NCI-H1105 treated with DMSO at 0.1 percent for 48 hours (cell line): ENCODE data around the gene CD48.
"Not testable (repeated sequence)": the region's sequence is repeated elsewhere in the genome, so short reads cannot be mapped to it uniquely, and the experiment has no call there.

Source experiments
- DNase-seq: peaks from one replicate; lab custom pipeline; 2025; lab: John Stamatoyannopoulos, UW

The CD48 gene

DNA sequence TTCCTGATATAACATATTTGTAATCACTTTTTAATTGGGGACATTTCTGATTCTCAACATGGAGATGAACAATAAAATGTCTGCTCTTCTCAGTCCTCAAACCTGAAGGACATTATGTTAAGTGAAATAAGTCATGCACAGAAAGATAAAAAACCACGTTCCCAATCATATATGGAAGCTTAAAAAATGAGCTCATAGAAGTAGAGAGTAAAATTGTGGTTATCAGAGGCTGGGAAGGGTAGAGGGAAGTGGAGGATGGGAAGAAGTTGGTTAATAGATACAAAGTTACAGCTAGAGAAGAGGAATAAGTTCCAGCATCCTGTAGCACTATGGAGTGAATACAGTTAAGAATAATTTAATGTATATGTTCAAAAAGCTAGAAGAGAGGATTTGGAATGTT, 1.5 kb upstream of the CD48 start:
- DNase-seq, result no peak

DNA sequence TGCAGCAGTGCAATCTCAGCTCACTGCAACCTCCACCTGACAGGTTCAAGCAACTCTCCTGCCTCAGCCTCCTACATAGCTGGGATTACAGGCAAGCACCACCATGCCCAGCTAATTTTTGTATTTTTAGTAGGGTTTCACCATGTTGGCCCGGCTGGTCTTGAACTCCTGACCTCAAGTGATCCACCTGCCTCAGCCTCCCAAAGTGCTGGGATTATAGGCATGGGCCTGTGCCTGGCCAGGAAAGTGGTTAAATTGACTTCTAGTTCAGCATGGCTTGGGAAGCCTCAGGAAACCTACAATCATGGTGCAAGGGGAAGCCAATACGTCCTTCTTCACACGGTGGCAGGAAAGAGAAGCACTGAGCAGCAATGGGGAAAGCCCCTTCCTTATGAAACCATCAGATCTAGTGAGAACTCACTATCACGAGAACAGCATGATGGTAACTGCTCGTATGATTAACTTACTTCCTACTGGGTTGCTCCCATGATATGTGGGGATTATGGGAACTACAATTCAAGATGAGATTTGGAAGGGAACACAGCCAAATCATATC, 981 bp upstream of the CD48 start:
- not testable (repeated sequence) for DNase-seq

GRCh38 chr1:160711276-160711601, 383 bp downstream of the CD48 start:
- DNase-seq, result no peak

GRCh38 chr1:160710517-160711252, 937 bp downstream of the CD48 start:
- DNase-seq, result no peak

- no peak for DNase-seq
These were observed 1.9 kb downstream of the CD48 start for GRCh38 chr1:160709715-160710114.

- no peak for DNase-seq
These were observed 2.8 kb downstream of the CD48 start for GRCh38 chr1:160708801-160709200.

GRCh38 chr1:160708118-160708517, 3.5 kb downstream of the CD48 start:
- no peak for DNase-seq

GRCh38 chr1:160707236-160708064, 4.2 kb downstream of the CD48 start:
- DNase-seq, result no peak

DNA sequence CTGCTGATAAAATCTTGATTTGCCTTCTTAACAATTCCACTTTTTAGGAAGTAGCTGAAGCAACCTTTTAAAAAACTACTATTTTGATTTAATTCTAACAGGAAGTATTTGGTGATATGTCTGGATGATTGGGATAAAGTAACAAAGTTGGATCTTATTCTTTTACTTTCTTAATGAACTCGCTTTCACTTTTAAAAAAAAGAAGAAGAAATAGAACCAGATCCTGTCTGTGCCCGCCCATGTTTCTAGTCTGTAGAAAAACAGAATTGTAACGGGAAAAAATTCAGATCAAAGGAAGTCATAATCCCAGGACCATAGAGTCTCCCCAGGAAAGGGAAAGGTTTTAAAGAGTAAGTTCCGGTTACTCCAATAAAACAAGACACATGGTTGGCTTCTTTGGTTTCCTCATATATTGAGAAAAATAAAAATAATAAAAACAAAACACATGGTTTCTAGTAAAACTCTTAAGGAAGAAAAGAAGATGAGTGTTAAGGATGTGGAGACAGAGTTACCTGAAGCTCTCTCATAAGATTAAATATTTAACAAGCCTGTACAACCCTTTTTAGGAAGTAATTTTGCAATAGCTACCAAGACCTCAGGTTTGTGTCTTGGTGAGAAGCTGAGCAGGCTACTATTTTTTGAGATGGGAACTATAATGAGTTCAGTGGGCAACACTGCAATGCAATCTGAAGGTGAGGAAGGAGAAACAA, 4.9 kb downstream of the CD48 start:
- no peak for DNase-seq

- no peak for DNase-seq
These were observed 5.9 kb downstream of the CD48 start for GRCh38 chr1:160705742-160706141.

DNA sequence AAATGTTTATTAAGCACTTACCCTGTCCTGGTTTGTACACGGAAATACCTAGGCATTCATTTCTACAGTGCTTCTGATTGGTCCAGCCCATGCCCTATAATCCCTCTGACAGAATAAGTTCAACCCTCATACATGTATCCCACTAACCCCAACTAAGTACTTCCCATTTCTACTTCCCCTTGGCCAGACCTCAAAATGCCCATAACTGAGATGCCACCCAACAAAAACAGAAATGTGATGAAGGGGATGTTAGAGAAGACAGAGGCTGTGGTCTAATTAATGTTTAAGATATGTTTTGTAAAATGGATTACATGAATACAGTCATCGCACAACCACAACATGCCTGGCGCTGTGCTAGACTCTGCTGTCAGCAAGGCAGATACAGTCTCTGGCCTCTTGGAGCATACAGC, 6.4 kb downstream of the CD48 start:
- DNase-seq, result not testable (repeated sequence)

DNA sequence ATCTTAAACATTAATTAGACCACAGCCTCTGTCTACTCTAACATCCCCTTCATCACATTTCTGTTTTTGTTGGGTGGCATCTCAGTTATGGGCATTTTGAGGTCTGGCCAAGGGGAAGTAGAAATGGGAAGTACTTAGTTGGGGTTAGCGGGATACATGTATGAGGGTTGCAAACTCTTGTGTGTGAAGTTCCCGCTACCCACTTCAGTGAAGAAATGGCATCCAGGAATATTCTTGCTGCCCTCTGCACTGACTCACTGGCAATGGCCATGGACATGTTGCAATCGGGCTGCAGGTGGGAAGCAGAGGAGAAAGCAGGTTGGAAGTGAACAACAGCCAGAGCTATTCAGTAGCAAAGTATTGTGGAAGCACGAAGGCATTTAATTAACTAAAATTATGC, 7.4 kb downstream of the CD48 start:
- no peak for DNase-seq

GRCh38 chr1:160702100-160702499, 9.5 kb downstream of the CD48 start:
- DNase-seq, result no peak

DNA sequence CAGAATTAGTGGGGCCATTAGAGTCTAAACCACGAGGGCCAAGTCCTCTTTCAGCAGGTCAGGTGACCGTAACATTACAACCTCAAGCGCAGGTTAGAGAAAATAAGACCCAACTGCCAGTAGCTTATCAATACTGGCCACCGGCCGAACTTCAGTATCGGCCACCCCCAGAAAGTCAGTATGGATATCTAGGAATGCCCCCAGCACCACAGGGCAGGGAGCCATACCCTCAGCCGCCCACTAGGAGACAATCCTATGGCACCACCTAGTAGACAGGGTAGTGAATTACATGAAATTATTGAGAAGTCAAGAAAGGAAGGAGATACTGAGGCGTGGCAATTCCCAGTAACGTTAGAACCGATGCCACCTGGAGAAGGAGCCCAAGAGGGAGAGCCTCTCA, 19.2 kb downstream of the CD48 start:
- not testable (repeated sequence) for DNase-seq

DNA sequence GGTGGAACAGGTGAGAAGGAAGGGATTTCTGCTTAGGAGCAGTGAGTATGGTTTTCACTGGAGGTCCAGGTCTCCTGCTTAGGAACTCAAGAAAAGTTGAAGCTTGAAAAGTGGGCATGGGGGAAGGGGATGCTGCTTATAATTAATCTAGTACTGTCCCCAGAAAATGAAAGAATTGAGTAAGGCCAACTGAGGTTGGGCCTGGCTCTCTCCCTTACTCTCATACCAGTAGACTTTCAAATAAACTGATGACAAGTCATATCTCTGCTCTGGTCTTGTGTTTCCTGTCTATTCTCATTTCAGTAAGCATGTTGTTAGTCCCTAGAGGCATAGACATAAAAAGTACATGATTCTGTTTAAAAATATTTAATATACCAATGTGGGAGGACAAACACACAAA, 26.4 kb downstream of the CD48 start:
- DNase-seq, result no peak

- DNase-seq, result no peak
These were observed 28.4 kb downstream of the CD48 start for GRCh38 chr1:160682983-160683865.

GRCh38 chr1:160681891-160682140, 29.8 kb downstream of the CD48 start:
- DNase-seq, result no peak

DNA sequence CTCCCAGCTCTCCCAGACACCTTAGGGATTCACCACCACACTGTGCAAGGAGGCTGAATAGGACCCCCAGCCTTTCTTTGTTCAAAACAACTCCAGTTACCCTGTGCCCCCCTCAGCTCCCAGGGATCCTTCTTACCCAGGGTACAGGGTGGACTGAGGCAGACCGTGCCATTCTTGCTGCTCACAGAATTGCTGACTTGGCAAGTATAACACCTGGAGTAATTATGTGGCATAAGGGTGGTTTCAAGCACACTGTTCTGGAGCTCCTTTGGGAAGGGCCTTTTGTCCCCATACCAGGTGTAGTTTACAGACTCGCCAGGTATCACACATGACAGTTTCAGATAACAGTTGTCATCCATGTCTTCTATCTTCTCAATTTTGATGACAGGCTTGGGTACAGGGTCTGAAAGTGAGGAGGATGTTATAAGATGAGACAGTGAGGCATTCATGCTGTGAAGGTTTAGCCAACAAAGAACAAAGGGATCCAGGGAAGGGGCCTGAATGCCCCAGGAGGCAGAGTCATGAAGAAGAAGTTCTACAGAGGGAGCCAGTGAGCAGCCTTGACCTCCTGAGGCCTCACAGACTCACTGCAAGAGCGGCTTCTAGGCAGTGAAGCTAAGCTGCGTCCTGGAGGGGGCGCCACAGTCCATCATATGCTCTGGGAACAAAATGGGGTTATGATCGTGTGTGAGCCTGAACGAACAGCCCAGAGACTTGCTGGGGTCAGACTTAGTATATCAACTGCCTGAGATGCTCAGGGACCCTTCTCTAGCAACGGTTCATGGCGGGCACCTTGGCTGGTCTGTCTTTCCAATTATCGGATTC, 30.3 kb downstream of the CD48 start:
- DNase-seq, result no peak

DNA sequence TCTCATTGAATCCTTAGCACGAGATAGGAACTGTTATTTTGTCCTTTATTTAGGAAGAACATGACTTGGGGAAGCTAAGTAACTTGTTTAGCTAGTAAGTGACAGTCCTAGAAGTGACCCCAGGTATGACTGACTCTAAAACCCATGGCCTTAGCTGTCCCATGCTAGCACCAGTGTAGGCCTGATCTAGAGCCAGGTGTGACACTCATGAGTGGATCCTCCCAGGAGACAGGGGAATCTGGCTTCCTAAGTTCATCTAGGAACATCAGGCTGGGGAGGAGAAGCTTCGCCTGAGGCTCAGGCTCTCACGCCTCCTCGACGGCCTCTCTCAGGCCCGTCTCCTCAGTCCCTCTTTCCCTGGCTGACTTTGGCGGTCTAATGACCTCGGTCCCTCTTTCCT, 31.2 kb downstream of the CD48 start:
- no peak for DNase-seq

GRCh38 chr1:160679893-160680292, 31.7 kb downstream of the CD48 start:
- DNase-seq, result no peak
